DOHH2 (cell line): Measurements from ENCODE around the gene SUFU.

Experiments
- H3F3A ChIP-seq: fragments of 200-600 bp; sonication (generic), shearing (Covaris generic); 2 replicates; pipeline ENCODE4 v1.6.0; 2016; ENCODE audit warnings: antibody characterized with exemption, mild to moderate bottlenecking; ENCODE audit not compliant: control insufficient read depth, insufficient read depth
- H3K27ac ChIP-seq: fragments of 200-600 bp; sonication (generic); 2 replicates; pipeline ENCODE4 v1.5.1; 2014; ENCODE audit warnings: low read depth, mild to moderate bottlenecking, low read length, moderate library complexity
- H3K27me3 ChIP-seq: fragments of 200-600 bp; sonication (generic); 2 replicates; pipeline ENCODE4 v1.6.1; 2014; ENCODE audit warnings: mild to moderate bottlenecking, low read length, mixed read lengths; ENCODE audit not compliant: control insufficient read depth
- H3K36me3 ChIP-seq: fragments of 200-600 bp; sonication (generic); 2 replicates; pipeline ENCODE4 v1.6.1; 2014; ENCODE audit warnings: mild to moderate bottlenecking, low read length, moderate library complexity, mixed read lengths; ENCODE audit not compliant: control insufficient read depth
- H3K4me1 ChIP-seq: fragments of 200-600 bp; sonication (generic); 2 replicates; pipeline ENCODE4 v1.6.1; 2014; ENCODE audit warnings: mild to moderate bottlenecking, low read length, mixed read lengths; ENCODE audit not compliant: control insufficient read depth
- H3K4me2 ChIP-seq: fragments of 200-600 bp; sonication (generic); 2 replicates; pipeline ENCODE4 v1.6.0; 2014; ENCODE audit warnings: mild to moderate bottlenecking, low read length, moderate library complexity
- H3K4me3 ChIP-seq: fragments of 200-600 bp; sonication (generic); 2 replicates; pipeline ENCODE4 v1.5.1; 2014; ENCODE audit warnings: mild to moderate bottlenecking, low read length, mixed read lengths
- H3K79me2 ChIP-seq: fragments of 200-600 bp; sonication (generic); 2 replicates; pipeline ENCODE4 v1.6.1; 2014; ENCODE audit warnings: mild to moderate bottlenecking, low read length, mixed read lengths; ENCODE audit not compliant: control insufficient read depth
- H3K9me2 ChIP-seq: fragments of 200-600 bp; sonication (generic); replicated peaks from 2 replicates; pipeline ENCODE4 v1.6.1; 2014; ENCODE audit warnings: mild to moderate bottlenecking, low read length, mixed read lengths; ENCODE audit not compliant: control insufficient read depth
- H3K9me3 ChIP-seq: fragments of 200-600 bp; sonication (generic); 2 replicates; pipeline ENCODE4 v1.6.1; 2014; ENCODE audit warnings: antibody characterized with exemption, low read length, mixed read lengths; ENCODE audit not compliant: control insufficient read depth, insufficient read depth
- H4K20me1 ChIP-seq: fragments of 200-600 bp; sonication (generic); 2 replicates; pipeline ENCODE4 v1.6.0; 2014; ENCODE audit warnings: low read depth, mild to moderate bottlenecking, antibody characterized with exemption, low read length, moderate library complexity; ENCODE audit not compliant: control insufficient read depth, insufficient read depth
- EZH2phosphoT487 ChIP-seq: fragments of 200-600 bp; sonication (generic); IDR thresholded peaks from 2 replicates; pipeline ENCODE4 v1.6.1; 2017; ENCODE audit warnings: borderline replicate concordance, mild to moderate bottlenecking, antibody characterized with exemption, low read length, moderate library complexity, mixed read lengths
- TF ChIP-seq, protein P1 (sequence below): fragments of 200-600 bp; sonication (generic); IDR thresholded peaks from one replicate; pipeline ENCODE4 v1.5.1; 2014; ENCODE audit warnings: antibody characterized with exemption, mild to moderate bottlenecking, low read depth, low read length; ENCODE audit not compliant: poor library complexity, severe bottlenecking

SUFU gene

DNA sequence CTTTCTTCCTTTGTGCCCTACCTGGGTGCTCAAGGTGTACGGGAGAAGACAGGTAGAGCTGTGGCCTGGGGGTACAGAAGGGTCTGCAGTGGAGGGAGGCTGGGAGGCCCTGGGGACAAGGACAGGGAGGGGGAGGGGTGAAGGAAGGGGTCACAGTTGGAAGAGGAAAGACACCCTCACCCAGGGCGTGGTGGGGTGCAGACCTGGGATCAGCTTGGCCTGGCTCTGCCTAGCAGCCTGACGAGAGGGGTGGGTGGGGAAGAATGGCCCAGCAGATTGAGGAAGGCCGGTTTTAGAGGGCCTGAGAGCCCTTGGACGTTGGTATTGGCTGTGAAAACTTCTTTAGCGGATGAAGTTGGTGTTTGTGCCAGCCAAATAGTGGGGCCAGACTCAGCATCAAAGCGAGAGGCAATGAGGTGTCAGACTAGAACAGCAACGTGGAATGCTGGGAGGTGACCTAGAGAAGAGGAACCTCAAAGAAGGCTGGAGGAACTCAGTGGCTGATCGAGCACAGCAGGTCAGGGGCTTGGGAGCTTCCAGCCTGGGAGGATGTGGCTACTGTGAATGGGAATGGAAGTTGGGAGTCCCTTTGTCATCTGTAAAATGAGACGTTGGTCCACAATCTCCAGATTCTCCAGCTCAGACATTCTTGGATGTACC lies 122.4 kb downstream of the SUFU start:
- TF ChIP-seq EZH2phosphoT487: no peak
- Histone ChIP-seq H3K79me2 (no peaks in the 10 kb centered on the region), H3K4me2 (no peak overlapping the region), H3K9me2 (no peaks in the 10 kb centered on the region), H3K4me3 (no peak overlapping the region), H3K4me1 (no peaks in the 10 kb centered on the region), H3F3A (no peaks in the 10 kb centered on the region), H3K9me3 (no peaks in the 10 kb centered on the region), H3K27me3 (no peaks in the 10 kb centered on the region), H4K20me1 (no peaks in the 10 kb centered on the region; the same call in 1 of the 2 replicates), H3K36me3 (no peaks in the 10 kb centered on the region), H3K27ac (no peak overlapping the region)

DNA sequence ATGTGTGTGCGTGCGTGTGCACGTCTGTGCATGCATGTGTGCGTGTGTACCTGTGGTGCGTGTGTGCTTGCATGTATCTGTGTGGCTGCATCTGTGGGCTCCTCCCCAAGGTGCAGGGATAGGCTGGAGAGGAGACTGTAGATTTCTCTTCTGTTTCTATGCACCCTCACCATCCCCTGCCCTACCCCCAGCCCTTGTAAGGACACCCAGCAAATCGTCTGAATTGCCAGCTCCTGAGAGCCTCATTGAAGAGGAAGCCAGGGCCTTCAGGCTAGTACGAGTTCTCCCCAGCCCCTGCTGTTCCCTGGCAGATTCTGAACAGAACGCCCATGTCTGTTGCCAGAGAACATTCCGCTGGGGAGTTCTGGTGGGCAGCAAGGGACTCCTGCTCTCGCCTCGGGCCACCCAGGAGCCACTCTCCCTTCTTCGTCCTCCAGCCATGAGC lies 123.5 kb downstream of the SUFU start:
- Histone ChIP-seq H3K36me3 (no peaks in the 10 kb centered on the region), H3K27me3 (no peaks in the 10 kb centered on the region), H4K20me1 (no peaks in the 10 kb centered on the region; the same call in 1 of the 2 replicates), H3K9me2 (no peaks in the 10 kb centered on the region), H3K4me2 (no peak overlapping the region), H3K79me2 (no peaks in the 10 kb centered on the region), H3F3A (no peaks in the 10 kb centered on the region), H3K9me3 (no peaks in the 10 kb centered on the region), H3K4me3 (no peak overlapping the region), H3K4me1 (no peaks in the 10 kb centered on the region), H3K27ac (no peak overlapping the region)
- TF ChIP-seq EZH2phosphoT487: no peak
- TF ChIP-seq, protein P1, sequence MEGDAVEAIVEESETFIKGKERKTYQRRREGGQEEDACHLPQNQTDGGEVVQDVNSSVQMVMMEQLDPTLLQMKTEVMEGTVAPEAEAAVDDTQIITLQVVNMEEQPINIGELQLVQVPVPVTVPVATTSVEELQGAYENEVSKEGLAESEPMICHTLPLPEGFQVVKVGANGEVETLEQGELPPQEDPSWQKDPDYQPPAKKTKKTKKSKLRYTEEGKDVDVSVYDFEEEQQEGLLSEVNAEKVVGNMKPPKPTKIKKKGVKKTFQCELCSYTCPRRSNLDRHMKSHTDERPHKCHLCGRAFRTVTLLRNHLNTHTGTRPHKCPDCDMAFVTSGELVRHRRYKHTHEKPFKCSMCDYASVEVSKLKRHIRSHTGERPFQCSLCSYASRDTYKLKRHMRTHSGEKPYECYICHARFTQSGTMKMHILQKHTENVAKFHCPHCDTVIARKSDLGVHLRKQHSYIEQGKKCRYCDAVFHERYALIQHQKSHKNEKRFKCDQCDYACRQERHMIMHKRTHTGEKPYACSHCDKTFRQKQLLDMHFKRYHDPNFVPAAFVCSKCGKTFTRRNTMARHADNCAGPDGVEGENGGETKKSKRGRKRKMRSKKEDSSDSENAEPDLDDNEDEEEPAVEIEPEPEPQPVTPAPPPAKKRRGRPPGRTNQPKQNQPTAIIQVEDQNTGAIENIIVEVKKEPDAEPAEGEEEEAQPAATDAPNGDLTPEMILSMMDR: no peak

DNA sequence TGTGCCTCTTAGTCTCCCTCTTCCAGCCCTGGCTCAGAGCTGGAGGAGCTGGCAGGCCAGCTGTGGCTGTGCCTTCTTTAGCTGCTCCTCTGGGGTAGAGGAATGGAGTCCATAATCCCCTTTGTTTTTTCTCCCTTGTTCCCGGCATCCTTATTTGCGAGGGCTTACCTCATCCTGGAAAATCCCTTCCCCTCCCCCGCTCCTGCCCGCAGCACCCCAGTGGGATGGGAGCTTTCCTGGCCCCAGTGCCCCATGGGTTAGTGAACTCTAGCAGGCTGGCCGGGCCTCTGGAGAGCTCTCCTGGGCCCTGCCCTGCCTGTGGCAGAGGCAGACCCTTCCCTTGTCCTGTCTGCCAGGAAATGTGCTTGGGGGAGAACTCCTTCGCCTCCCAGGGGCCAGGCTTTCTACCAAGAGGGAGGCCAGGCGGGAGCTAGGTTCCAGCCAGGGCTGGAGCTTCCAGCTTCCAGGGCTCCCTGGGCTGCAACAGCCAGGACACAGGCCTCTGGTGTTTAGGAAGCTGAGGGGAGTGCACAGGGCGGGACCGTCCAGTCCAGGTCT lies 124.0 kb downstream of the SUFU start:
- Histone ChIP-seq H3K4me1 (peaks cover 4% of the 10 kb centered on the region; the same call in 1 of the 2 replicates), H3K27ac (no peak overlapping the region), H3K4me2 (no peak overlapping the region), H3K27me3 (no peaks in the 10 kb centered on the region), H3K79me2 (no peaks in the 10 kb centered on the region), H3K9me2 (no peaks in the 10 kb centered on the region), H3K9me3 (no peaks in the 10 kb centered on the region), H3K4me3 (no peak overlapping the region), H4K20me1 (no peaks in the 10 kb centered on the region; the same call in 1 of the 2 replicates), H3F3A (no peaks in the 10 kb centered on the region), H3K36me3 (no peaks in the 10 kb centered on the region)
- TF ChIP-seq, protein P1: no peak
- no peak for TF ChIP-seq EZH2phosphoT487

DNA sequence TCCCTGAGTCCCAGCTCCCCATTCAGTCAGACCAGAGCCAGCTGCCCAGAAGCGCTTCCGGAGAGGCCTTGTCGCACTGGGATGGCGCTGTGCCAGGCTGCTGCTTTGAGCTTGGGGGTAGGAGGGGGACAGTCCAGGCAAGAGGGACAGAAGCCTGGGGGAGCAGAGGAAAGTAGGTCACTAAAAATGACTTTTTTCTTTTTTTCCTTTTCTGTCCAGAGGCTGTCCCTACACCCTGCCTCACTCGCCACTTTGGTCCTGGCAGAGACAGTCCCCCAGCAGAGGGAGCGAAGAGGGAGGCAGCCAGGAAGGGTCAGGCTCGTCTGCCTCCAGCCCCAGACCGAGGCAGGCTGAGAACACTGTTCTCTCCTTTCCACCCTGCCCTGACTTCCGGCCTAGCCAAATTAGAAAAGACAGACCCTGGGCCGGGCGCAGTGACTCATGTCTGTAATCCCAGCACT lies 124.7 kb downstream of the SUFU start:
- Histone ChIP-seq H3K79me2 (no peaks in the 10 kb centered on the region), H3K27ac (no peak overlapping the region), H4K20me1 (no peaks in the 10 kb centered on the region; the same call in 1 of the 2 replicates), H3K27me3 (no peaks in the 10 kb centered on the region), H3K9me3 (no peaks in the 10 kb centered on the region), H3F3A (no peaks in the 10 kb centered on the region), H3K4me1 (peaks cover 8% of the 10 kb centered on the region), H3K4me3 (no peak overlapping the region), H3K9me2 (no peaks in the 10 kb centered on the region), H3K4me2 (no peak overlapping the region), H3K36me3 (no peaks in the 10 kb centered on the region)
- no peak for TF ChIP-seq EZH2phosphoT487
- TF ChIP-seq, protein P1: no peak
